NCI-H446 treated with DMSO at 0.1 percent for 48 hours (cell line): Measurements from ENCODE around the gene PEG3.
"Not testable (repeated sequence)": the region's sequence is repeated elsewhere in the genome, so short reads cannot be mapped to it uniquely, and the experiment has no call there.

Experiments used
- DNase-seq: peaks from one replicate; lab custom pipeline; 2025; lab: John Stamatoyannopoulos, UW

Gene PEG3

GRCh38 chr19:56840451-56841192 is at the start of gene PEG3, which contains the start of gene ZIM2:
Gene PEG3, minus strand, starts transcription at chr19:56840726. Its CDS starts 16,071 bp downstream, at chr19:56824655.
Gene ZIM2, minus strand, starts transcription at chr19:56840726. Its CDS starts 16,449 bp downstream, at chr19:56824277.
- no peak for DNase-seq

GRCh38 chr19:56885173-56885985 is 44.9 kb upstream of the PEG3 start:
- DNase-seq, result no peak

- no peak for DNase-seq
These were observed 43.9 kb upstream of the PEG3 start for GRCh38 chr19:56884441-56884840.

GRCh38 chr19:56880592-56881190 is 40.2 kb upstream of the PEG3 start:
- DNase-seq, result no peak

GRCh38 chr19:56877069-56877715 is 36.7 kb upstream of the PEG3 start:
- no peak for DNase-seq

GRCh38 chr19:56875717-56876116 is 35.2 kb upstream of the PEG3 start:
- DNase-seq, result no peak

GRCh38 chr19:56874530-56874929 is 34.0 kb upstream of the PEG3 start:
- DNase-seq, result no peak

GRCh38 chr19:56873493-56873892 is 33.0 kb upstream of the PEG3 start:
- no peak for DNase-seq

- no peak for DNase-seq
These were observed 29.4 kb upstream of the PEG3 start for GRCh38 chr19:56869886-56870285.

GRCh38 chr19:56868446-56868845 is 27.9 kb upstream of the PEG3 start:
- DNase-seq, result no peak

- no peak for DNase-seq
These were observed 26.0 kb upstream of the PEG3 start for GRCh38 chr19:56866538-56866937.

GRCh38 chr19:56864443-56865125 is 24.1 kb upstream of the PEG3 start:
- DNase-seq, result no peak

GRCh38 chr19:56862741-56863140 is 22.2 kb upstream of the PEG3 start:
- DNase-seq, result no peak

GRCh38 chr19:56860409-56860808 is 19.9 kb upstream of the PEG3 start:
- not testable (repeated sequence) for DNase-seq

- no peak for DNase-seq
These were observed 17.5 kb upstream of the PEG3 start for GRCh38 chr19:56858026-56858425.

GRCh38 chr19:56856822-56857221 is 16.3 kb upstream of the PEG3 start:
- no peak for DNase-seq

GRCh38 chr19:56852361-56852760 is 11.8 kb upstream of the PEG3 start:
- DNase-seq, result not testable (repeated sequence)

GRCh38 chr19:56848166-56848565 is 7.6 kb upstream of the PEG3 start:
- DNase-seq, result no peak

GRCh38 chr19:56842412-56842811 is 1.9 kb upstream of the PEG3 start:
- DNase-seq, result no peak

- no peak for DNase-seq
These were observed 642 bp upstream of the PEG3 start for GRCh38 chr19:56841193-56841543.

GRCh38 chr19:56839652-56840450 is 675 bp downstream of the PEG3 start:
- DNase-seq, result no peak
